Measurements from ENCODE around the gene GLRX. TPM values are rescaled to one million over a fixed set of nuclear protein-coding genes. Genes with fewer than 3 reads are reported as not detected.

Gene GLRX
- total and polyA plus RNA-seq, 8 donors: 21.8 to 98.1 (median 28.6) TPM

DNA sequence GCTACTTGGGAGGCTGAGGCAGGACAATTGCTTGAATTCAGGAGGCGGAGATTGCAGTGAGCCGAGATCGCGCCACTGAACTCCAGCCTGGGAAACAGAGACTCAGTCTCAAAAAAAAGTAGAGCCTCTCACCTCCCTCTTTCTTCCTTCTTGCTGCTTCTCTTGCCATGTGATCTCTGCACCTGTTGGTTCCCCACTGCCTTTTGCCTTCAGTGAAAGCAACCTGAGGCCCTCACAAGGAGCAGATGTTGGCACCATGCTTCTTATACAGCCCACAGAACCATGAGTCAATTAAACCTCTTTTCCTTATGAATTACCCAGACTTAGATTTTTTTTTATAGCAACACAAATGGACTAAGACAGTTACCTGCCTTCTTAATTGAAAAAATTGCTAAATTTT lies 45.6 kb upstream of the GLRX start:
- H3K36me3 ChIP-seq: no peaks in the 10 kb centered on the region
- H3K27ac ChIP-seq: no peak overlapping the region
- no peak for ATAC-seq
- no peak for DNase-seq
- intact Hi-C loops (cut with DNase I): no loop called here
- TF ChIP-seq, protein P1, sequence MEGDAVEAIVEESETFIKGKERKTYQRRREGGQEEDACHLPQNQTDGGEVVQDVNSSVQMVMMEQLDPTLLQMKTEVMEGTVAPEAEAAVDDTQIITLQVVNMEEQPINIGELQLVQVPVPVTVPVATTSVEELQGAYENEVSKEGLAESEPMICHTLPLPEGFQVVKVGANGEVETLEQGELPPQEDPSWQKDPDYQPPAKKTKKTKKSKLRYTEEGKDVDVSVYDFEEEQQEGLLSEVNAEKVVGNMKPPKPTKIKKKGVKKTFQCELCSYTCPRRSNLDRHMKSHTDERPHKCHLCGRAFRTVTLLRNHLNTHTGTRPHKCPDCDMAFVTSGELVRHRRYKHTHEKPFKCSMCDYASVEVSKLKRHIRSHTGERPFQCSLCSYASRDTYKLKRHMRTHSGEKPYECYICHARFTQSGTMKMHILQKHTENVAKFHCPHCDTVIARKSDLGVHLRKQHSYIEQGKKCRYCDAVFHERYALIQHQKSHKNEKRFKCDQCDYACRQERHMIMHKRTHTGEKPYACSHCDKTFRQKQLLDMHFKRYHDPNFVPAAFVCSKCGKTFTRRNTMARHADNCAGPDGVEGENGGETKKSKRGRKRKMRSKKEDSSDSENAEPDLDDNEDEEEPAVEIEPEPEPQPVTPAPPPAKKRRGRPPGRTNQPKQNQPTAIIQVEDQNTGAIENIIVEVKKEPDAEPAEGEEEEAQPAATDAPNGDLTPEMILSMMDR (IDR thresholded peaks at IDR 0.05): no peak
- no peaks in the 10 kb centered on the region for H3K9me3 ChIP-seq
- peaks cover 8 to 62% of the 10 kb centered on the region in 2 donors for H3K4me1 ChIP-seq
- H3K4me3 ChIP-seq: no peak overlapping the region
- H3K27me3 ChIP-seq: no peaks in the 10 kb centered on the region

DNA sequence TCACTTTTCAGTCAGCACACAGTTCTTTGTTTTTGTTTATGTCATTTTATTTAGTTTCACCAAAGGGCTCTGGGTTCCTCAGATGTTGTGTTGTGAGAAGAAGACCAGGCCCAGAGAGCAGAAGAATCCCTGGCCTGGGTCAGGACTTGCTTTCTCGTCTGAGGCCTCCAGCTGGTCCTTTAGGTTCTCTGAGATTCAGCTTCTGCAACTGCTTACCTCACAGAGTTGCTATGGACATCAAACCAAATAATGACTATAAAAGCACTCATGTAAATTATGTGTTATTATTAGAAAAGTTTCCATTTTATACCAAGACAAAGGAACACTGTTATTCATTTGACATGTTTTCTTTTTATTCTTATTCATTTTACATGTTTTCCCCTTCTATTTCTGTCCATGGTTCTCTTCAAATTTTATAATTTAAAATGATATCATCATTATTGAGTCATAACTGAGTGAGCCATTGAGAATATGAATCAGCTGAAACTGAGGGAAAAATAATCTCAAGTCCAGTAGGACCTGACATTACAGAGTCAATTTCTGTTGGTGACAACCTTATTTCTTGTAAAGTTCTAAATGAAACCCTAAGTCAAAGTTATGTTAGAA lies 44.0 kb upstream of the GLRX start:
- Histone ChIP-seq H3K27me3 (no peaks in the 10 kb centered on the region), H3K9me3 (no peaks in the 10 kb centered on the region), H3K4me3 (no peak overlapping the region), H3K4me1 (peaks cover 15 to 78% of the 10 kb centered on the region in 2 donors), H3K36me3 (no peaks in the 10 kb centered on the region), H3K27ac (no peak overlapping the region)
- TF ChIP-seq, protein P1 (IDR thresholded peaks at IDR 0.05): no peak
- ATAC-seq (no peak), DNase-seq (no peak)
- intact Hi-C loops (cut with DNase I): no loop called here

DNA sequence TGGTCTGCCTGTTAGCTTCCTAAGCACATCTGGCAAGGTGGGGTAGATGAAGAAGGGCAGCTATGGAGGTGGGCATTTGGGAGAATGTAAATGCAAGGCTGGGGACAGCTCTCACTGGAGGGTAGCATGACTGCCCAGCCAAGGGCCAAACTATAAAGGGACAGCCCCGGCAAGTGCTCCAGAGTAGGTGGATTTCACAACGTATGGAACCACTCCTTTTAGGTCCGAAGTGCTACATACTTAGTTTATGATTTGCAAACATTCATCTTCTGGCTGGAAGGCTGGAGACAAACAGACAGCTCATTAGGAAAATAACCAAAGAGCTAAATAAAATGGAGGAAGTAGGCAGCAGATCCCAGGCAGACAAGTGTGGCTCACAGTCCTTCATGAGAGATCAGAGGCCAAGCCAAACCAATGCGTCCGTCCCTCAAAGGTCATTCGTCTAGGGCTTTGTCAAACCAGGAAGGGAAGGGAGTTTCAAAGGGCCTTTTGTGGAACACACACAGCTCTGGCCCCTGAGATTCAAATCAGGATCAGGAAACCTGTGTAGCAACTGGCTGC lies 42.5 kb upstream of the GLRX start:
- peak; percentile 3 for ATAC-seq
- peak overlapping the region; percentile 3 to 58 for H3K27ac ChIP-seq
- intact Hi-C loops (cut with DNase I): loop anchor here in 1 of 2 donors (5.0 kb wide), 2 partner anchors 97 to 472 kb away; partner anchors contain the start of gene ELL2
- no peaks in the 10 kb centered on the region for H3K27me3 ChIP-seq
- H3K36me3 ChIP-seq: no peaks in the 10 kb centered on the region
- no peak overlapping the region for H3K4me3 ChIP-seq
- TF ChIP-seq, protein P1 (IDR thresholded peaks at IDR 0.05): no peak
- DNase-seq: no peak
- H3K4me1 ChIP-seq: peaks cover 8 to 79% of the 10 kb centered on the region in 2 donors
- H3K9me3 ChIP-seq: no peaks in the 10 kb centered on the region

DNA sequence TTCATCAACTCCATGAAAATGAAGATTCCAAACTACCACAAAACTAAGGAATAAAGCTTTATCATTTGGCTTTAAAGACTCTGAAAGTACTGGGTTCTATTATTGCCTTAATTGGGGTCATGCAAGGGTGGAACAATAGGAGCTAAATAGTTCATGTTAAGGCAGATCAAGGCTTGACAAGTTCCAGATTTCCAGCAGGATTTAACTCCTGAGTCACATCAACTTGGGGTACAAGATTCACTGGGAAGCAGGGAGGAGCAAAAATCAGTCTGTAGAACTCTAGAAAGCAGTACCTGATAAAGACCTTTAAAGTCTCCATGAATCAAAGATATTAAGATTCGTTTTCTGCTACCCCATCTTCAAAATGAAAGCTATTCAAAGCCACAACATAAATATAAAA lies 41.9 kb upstream of the GLRX start:
- H3K27ac ChIP-seq: peak overlapping the region in 1 of 2 donors; percentile 58
- no peak overlapping the region for H3K4me3 ChIP-seq
- H3K4me1 ChIP-seq: peaks cover 8 to 79% of the 10 kb centered on the region in 2 donors
- no peaks in the 10 kb centered on the region for H3K9me3 ChIP-seq
- ATAC-seq (no peak), DNase-seq (no peak)
- intact Hi-C loops (cut with DNase I): loop anchor here in 1 of 2 donors (5.0 kb wide), 2 partner anchors 98 to 473 kb away; partner anchors contain the start of gene ELL2
- H3K27me3 ChIP-seq: no peaks in the 10 kb centered on the region
- TF ChIP-seq, protein P1 (IDR thresholded peaks at IDR 0.05): no peak
- no peaks in the 10 kb centered on the region for H3K36me3 ChIP-seq

DNA sequence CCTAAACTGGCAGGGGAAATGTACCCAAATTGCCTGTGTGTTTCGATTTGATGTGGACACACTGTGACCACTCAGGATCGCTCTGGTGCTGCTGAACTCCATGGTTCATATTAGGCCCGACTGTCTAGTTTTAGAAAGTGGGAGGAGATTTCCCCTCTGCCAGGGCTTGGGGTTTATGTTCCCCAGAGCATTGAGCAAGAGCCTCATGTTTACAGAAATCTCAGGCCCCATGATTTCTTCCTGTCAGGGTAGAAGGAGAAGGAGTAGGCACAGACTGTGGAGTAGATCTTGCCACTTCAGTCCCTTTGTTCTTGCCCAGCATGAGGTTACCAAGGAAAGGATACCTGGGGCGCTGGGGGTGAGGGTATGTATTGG lies 40.8 kb upstream of the GLRX start:
- no peaks in the 10 kb centered on the region for H3K27me3 ChIP-seq
- ATAC-seq: peak; percentile 45
- DNase-seq: peak in 1 of 4 donors; percentile 52
- intact Hi-C loops (cut with DNase I): loop anchor here in 1 of 2 donors (5.0 kb wide), 2 partner anchors 99 to 474 kb away; partner anchors contain the start of gene ELL2
- peak overlapping the region; percentile 68 to 88 for H3K27ac ChIP-seq
- H3K9me3 ChIP-seq: no peaks in the 10 kb centered on the region
- H3K4me1 ChIP-seq: peaks cover 8 to 81% of the 10 kb centered on the region in 2 donors
- TF ChIP-seq, protein P1 (IDR thresholded peaks at IDR 0.05): no peak
- no peaks in the 10 kb centered on the region for H3K36me3 ChIP-seq
- no peak overlapping the region for H3K4me3 ChIP-seq

Measured in left lung (tissue), 10 donors.